Activated T-cell treated with anti-CD3 and anti-CD28 coated beads, Interleukin-2, amount 50 U/mL, for 72 hours (primary cell): ENCODE measurements around the gene TELO2. TPM values are rescaled to one million over a fixed set of nuclear protein-coding genes. Genes with fewer than 3 reads are reported as not detected.

Experiments used
- ATAC-seq, 2 donors: fragments of 150-1000 bp; cut with Tn5 transposase; replicated peaks in 1 of 2; 2 replicates each; pipeline ENCODE4 v1.10.0; 2021; ENCODE audit warnings: moderate library complexity in 2 of 2, mild to moderate bottlenecking in 1 of 2
- DNase-seq, 2 donors: peaks; one replicate each; pipeline ENCODE4 v3.0.0; 2021 to 2022; ENCODE audit warnings: mixed read lengths in 1 of 2
- H3K27ac Mint-ChIP-seq: one replicate; pipeline ENCODE4 v1.8.0; 2022; ENCODE audit warnings: mild to moderate bottlenecking, moderate library complexity, mixed read lengths
- H3K27me3 Mint-ChIP-seq: one replicate; pipeline ENCODE4 v1.8.0; 2022; ENCODE audit warnings: low read depth, mixed read lengths
- H3K36me3 Mint-ChIP-seq, 2 donors: one replicate each; pipeline ENCODE4 v1.8.0; 2022; ENCODE audit warnings: mixed read lengths in 2 of 2, mild to moderate bottlenecking in 1 of 2; ENCODE audit not compliant: insufficient read depth in 2 of 2
- H3K4me1 Mint-ChIP-seq: one replicate; pipeline ENCODE4 v1.8.0; 2022; ENCODE audit warnings: low read depth, mixed read lengths
- H3K4me3 Mint-ChIP-seq, 2 donors: one replicate each; pipeline ENCODE4 v1.8.0; 2022; ENCODE audit warnings: mild to moderate bottlenecking in 2 of 2, mixed read lengths in 2 of 2, moderate library complexity in 2 of 2
- H3K9me3 Mint-ChIP-seq, 2 donors: one replicate each; pipeline ENCODE4 v1.8.0; 2022; ENCODE audit warnings: mixed read lengths in 2 of 2
- total RNA-seq, 2 donors: library from RNA; stranded (reverse); gene quantifications; one replicate each; pipeline ENCODE4 v1.2.3, GENCODE V29; 2022

TELO2 gene
- total RNA-seq, 2 donors from 2014 or later = 28.6 to 34.7 TPM

DNA sequence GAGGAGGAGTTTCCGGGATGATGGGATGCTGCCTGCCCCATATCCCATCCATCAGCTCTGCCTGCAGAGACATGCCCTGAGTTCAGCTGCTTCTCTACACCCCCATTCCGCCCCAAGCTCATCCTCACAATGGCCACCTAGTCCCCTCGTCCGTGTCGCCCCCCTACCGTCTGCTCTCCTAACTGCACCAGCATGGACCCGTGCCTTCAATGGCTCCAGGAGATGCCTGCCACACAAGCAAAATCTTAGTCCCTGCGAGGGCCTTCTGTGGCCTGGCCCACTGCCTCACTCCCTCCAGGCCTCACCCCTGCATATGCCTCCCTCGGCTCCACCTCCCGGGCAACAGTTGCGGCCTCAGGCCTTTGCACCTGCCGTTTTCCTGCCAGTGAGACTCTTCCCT lies 1.8 kb upstream of the TELO2 start:
- no peak for ATAC-seq
- DNase-seq = no peak
- peaks cover 20% of the 10 kb centered on the region for H3K4me1 Mint-ChIP-seq
- H3K27me3 Mint-ChIP-seq = no peaks in the 10 kb centered on the region
- no peaks in the 10 kb centered on the region for H3K9me3 Mint-ChIP-seq
- H3K4me3 Mint-ChIP-seq = no peak overlapping the region
- H3K36me3 Mint-ChIP-seq = peaks cover 0 to 2% of the 10 kb centered on the region in 2 donors
- H3K27ac Mint-ChIP-seq = no peak overlapping the region

DNA sequence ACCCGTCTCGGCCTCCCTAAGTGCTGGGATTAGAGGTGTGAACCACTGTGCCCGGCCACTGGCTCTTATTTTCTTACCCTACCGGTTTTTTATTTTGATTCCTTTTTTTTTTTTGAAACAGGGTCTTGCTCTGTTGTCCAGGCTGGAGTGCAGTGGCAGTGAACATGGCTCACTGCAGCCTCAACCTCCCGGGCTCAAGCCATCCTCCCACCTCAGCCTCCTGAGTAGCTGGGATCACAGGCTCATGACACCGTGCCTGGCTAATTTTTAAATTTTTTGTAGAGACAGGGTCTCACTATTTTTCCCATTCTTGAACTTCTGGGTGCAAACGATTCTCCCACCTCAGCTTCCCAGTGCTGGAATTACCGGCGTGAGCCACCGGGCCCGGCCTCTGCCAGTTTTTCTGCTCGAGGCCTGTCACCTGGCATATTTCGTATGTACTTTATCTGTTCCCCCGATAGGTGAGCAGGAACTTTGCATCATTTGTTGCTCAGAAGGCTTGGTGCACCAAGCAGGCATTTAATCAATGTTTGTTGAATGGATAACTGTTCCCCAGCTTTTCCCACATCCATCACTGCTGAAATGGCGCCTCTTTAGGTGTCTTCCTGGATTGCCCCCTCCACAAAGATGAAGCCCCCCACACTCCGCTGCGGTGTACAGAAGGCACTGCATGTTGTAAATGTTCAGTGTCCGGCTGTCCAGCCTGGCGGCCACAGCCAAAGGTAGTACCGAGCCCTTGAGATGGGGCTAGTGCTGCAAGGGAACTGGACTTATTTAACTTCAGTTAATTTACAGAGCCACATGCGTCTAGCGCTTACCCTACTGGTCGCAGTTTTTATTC lies 858 bp upstream of the TELO2 start:
- ATAC-seq = no peak

GRCh38 chr16:1493746-1494094 lies 560 bp downstream of the TELO2 start:
- Mint-ChIP-seq H3K36me3 (peaks cover 0 to 2% of the 10 kb centered on the region in 2 donors), H3K4me3 (peak overlapping the region; percentile 95 to 99), H3K4me1 (peaks cover 20% of the 10 kb centered on the region), H3K9me3 (no peaks in the 10 kb centered on the region), H3K27me3 (no peaks in the 10 kb centered on the region), H3K27ac (peak overlapping the region; percentile 65)
- DNase-seq (no peak), ATAC-seq (peak; percentile 33 to 38)

More for the DNA sequence above, 858 bp upstream of the TELO2 start:
- Mint-ChIP-seq H3K4me3 (peak overlapping the region; percentile 95 to 99), H3K4me1 (peaks cover 20% of the 10 kb centered on the region), H3K27ac (peak overlapping the region; percentile 97), H3K27me3 (no peaks in the 10 kb centered on the region), H3K9me3 (no peaks in the 10 kb centered on the region), H3K36me3 (peaks cover 0 to 2% of the 10 kb centered on the region in 2 donors)
- no peak for DNase-seq

GRCh38 chr16:1494129-1494640 lies 1.0 kb downstream of the TELO2 start:
- peaks cover 0 to 2% of the 10 kb centered on the region in 2 donors for H3K36me3 Mint-ChIP-seq
- H3K9me3 Mint-ChIP-seq = no peaks in the 10 kb centered on the region
- H3K27me3 Mint-ChIP-seq = no peaks in the 10 kb centered on the region
- peak overlapping the region; percentile 95 to 99 for H3K4me3 Mint-ChIP-seq
- peaks cover 20% of the 10 kb centered on the region for H3K4me1 Mint-ChIP-seq
- H3K27ac Mint-ChIP-seq = peak overlapping the region; percentile 33
- ATAC-seq = no peak
- no peak for DNase-seq

DNA sequence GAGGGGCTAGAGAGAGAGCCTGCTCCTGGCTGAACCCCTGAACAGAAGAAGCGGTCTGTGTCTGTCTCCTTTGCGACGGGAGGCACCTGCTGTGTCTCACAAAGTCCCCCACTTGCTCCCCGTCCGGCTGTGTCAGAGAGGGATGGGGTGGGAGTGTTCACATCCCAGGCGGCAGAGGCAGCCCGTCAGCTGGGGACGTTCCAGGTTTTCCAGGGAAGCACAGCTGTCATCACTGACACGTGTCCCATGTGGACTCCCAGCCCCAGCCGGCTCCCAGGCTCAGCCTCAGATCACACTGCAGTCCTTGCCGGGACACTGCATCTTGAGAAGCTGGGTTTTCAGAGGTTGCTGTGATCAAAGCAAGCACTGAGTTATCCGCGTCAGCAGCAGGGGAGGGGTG lies 1.6 kb downstream of the TELO2 start:
- Mint-ChIP-seq H3K9me3 (no peaks in the 10 kb centered on the region), H3K27me3 (no peaks in the 10 kb centered on the region), H3K36me3 (peaks cover 0 to 2% of the 10 kb centered on the region in 2 donors), H3K4me3 (peak overlapping the region; percentile 95 to 99), H3K4me1 (peaks cover 20% of the 10 kb centered on the region), H3K27ac (no peak overlapping the region)
- DNase-seq (no peak), ATAC-seq (no peak)

DNA sequence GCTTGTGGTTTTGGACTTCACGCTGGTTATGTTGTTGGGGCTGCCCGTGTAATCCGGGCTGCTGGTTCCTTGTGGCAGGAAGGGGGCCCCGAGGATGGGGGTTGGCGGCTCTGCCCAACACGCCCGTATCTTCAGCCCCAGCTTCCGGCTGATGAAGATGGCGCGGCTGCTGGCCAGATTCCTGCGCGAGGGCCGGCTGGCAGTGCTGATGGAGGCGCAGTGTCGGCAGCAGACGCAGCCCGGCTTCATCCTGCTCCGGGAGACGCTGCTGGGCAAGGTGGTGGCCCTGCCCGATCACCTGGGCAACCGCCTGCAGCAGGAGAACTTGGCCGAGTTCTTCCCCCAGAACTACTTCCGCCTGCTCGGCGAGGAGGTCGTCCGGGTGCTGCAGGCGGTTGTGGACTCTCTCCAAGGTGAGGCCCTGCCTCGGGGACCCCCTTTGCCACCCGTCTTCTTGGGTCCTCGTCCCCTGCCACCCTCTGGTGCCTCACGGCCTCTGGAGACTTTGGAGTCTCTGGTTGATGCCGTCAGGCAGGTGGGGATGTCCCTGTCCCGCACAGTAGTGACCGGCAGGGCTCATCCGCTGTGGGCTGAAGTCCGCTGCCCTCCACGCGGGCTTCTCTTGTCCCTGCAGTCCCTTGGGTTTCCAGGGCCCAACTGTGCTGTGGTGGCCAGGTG lies 2.2 kb downstream of the TELO2 start:
- H3K9me3 Mint-ChIP-seq = no peaks in the 10 kb centered on the region

DNA sequence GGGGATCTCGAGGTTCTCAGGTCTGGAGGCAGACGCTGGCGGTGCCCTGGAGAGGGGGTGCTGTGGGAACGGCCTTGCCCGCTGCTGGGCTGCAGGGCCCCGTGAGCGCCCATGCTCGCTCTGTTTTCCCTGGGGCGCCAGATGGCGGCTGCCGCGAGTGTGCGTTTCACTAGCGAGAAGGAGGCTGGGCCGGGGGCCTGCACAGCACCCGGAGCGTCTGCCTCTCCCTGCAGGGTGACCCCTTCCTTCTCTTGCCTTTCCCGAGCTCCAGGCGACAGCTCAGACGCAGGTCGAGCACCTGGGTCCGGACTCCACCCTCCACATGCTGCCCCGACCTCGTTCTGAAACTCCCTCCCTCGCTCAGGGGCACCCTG lies 2.7 kb downstream of the TELO2 start:
- H3K27me3 Mint-ChIP-seq = no peaks in the 10 kb centered on the region
- H3K4me3 Mint-ChIP-seq = no peak overlapping the region
- ATAC-seq (no peak), DNase-seq (no peak)
- no peaks in the 10 kb centered on the region for H3K9me3 Mint-ChIP-seq
- no peak overlapping the region for H3K27ac Mint-ChIP-seq
- H3K4me1 Mint-ChIP-seq = peaks cover 20% of the 10 kb centered on the region
- peaks cover 0 to 2% of the 10 kb centered on the region in 2 donors for H3K36me3 Mint-ChIP-seq

More for the DNA sequence above, 2.2 kb downstream of the TELO2 start:
- H3K36me3 Mint-ChIP-seq = peaks cover 0 to 2% of the 10 kb centered on the region in 2 donors
- H3K27me3 Mint-ChIP-seq = no peaks in the 10 kb centered on the region
- DNase-seq (no peak), ATAC-seq (no peak)
- H3K27ac Mint-ChIP-seq = no peak overlapping the region
- peak overlapping the region in 1 of 2 donors; percentile 34 for H3K4me3 Mint-ChIP-seq
- H3K4me1 Mint-ChIP-seq = peaks cover 20% of the 10 kb centered on the region

DNA sequence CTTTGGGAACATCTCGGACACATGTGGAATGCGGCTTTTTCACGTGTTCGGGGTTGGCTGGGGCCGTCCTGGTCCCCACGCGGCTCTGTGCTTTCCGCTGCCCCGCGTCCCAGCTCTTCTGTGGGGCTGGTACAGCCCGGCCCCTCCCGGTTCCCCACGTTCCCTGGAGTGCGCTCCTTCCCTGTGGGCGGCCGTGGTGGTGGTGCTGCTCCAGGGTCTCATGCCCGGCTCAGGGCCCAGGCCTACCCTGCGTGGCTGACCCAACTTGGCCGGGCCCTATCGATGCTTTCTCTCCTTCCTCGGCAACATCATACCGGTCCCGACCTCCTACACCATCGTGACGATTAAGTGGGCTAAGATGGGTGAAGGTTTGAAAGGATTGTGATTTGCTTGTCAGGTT lies 3.3 kb downstream of the TELO2 start:
- H3K27me3 Mint-ChIP-seq = no peaks in the 10 kb centered on the region
- no peak for DNase-seq
- H3K27ac Mint-ChIP-seq = no peak overlapping the region
- peaks cover 20% of the 10 kb centered on the region for H3K4me1 Mint-ChIP-seq
- no peak overlapping the region for H3K4me3 Mint-ChIP-seq
- no peaks in the 10 kb centered on the region for H3K9me3 Mint-ChIP-seq
- peaks cover 0 to 2% of the 10 kb centered on the region in 2 donors for H3K36me3 Mint-ChIP-seq
- no peak for ATAC-seq

DNA sequence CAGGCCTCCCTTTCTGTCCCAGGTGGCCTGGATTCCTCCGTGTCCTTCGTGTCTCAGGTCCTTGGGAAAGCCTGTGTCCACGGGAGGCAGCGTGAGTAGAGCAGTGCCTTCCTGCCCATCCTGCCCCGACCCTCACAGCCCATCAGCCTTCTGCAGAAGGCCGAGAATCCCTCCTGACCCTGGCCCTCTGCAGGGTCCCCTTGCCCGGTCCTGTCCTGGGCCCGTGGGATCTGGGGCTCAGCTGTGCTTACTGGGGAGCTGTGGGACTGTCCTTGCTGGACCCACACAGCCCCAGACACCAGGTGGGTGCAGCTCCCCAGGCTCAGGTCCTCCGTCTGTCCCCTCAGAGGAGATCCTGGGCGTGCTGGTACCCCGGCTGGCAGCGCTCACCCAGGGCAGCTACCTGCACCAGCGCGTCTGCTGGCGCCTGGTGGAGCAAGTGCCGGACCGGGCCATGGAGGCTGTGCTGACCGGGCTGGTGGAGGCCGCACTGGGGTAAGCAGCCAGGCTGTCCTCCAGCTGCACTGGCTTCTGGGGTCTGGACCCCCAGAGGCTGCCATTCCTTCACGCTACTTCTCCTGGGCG lies 3.9 kb downstream of the TELO2 start:
- no peaks in the 10 kb centered on the region for H3K27me3 Mint-ChIP-seq
- ATAC-seq = no peak
- H3K27ac Mint-ChIP-seq = no peak overlapping the region
- H3K9me3 Mint-ChIP-seq = no peaks in the 10 kb centered on the region
- no peak for DNase-seq
- H3K4me1 Mint-ChIP-seq = peaks cover 19% of the 10 kb centered on the region
- H3K36me3 Mint-ChIP-seq = peaks cover 2 to 4% of the 10 kb centered on the region in 2 donors
- H3K4me3 Mint-ChIP-seq = peak overlapping the region in 1 of 2 donors; percentile 24

DNA sequence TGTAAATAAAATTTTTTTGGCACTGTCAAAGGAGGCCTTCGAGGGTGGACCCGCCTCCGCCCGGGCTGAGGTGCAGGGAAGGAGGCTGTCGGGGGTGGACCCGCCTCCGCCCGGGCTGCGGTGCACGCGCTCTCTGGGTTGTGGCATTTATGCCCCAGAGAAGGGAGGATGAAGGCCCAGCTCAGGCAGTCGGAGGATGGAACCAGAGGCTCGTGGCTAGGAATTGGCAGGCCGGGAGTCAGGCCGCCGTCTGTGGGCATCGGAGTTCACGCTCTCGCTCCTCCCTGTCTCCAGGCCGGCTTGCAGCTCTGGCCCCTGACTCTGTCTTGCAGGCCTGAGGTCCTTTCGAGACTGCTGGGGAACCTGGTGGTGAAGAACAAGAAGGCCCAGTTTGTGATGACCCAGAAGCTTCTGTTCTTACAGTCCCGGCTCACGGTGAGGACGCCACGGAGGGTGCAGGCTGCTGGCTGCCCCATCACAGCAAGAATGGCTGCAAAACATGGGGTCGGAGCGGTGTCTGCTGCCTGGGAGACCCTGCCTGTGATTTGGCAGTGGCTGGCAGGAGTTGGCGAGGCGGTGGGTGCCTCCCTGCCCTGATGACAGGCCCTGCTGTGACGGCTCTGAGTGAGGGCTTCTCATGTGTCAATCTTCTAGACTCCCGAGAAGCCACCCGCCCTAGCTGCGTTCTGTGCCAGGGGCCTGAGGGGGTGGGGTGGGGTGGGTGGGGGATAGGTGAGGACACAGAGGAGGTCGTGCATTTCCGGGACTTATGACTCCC lies 5.9 kb downstream of the TELO2 start:
- DNase-seq (no peak), ATAC-seq (no peak)
- no peaks in the 10 kb centered on the region for H3K27me3 Mint-ChIP-seq
- H3K9me3 Mint-ChIP-seq = no peaks in the 10 kb centered on the region
- H3K36me3 Mint-ChIP-seq = peaks cover 2% of the 10 kb centered on the region in 2 donors
- H3K4me1 Mint-ChIP-seq = peaks cover 9% of the 10 kb centered on the region
- H3K4me3 Mint-ChIP-seq = no peak overlapping the region
- H3K27ac Mint-ChIP-seq = no peak overlapping the region

DNA sequence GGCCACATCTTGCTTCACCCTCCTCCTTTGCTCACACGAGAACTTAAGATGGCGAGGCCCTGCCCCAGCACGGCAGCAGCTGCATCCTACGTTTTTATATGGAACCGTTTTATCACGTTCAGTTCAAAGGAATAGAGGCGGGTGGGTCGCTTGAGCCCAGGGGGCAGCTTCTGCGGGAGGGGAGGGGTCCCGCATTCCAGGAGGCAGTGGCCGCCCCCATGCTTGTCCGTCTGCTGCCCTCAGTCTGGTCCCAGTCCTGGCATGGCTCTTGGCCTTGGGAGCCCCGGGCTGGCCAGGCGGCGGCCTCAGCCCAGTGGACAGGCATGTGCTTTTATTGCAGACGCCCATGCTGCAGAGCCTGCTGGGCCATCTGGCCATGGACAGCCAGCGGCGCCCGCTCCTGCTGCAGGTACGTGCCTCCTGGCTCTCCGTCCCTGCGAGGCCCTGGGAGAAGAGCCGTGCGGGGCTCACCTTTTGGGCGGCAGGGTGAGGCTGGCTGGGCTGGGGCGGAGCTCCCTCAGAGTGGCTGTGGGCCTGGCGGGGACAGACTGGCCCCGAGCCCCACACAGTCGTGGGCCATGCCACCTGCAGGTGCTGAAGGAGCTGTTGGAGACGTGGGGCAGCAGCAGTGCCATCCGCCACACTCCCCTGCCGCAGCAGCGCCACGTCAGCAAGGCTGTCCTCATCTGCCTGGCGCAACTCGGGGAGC lies 6.8 kb downstream of the TELO2 start:
- ATAC-seq = no peak
- H3K27ac Mint-ChIP-seq = no peak overlapping the region
- no peak overlapping the region for H3K4me3 Mint-ChIP-seq
- H3K4me1 Mint-ChIP-seq = peaks cover 4% of the 10 kb centered on the region
- H3K9me3 Mint-ChIP-seq = no peaks in the 10 kb centered on the region
- peaks cover 2% of the 10 kb centered on the region in 2 donors for H3K36me3 Mint-ChIP-seq
- DNase-seq = no peak
- H3K27me3 Mint-ChIP-seq = no peaks in the 10 kb centered on the region

DNA sequence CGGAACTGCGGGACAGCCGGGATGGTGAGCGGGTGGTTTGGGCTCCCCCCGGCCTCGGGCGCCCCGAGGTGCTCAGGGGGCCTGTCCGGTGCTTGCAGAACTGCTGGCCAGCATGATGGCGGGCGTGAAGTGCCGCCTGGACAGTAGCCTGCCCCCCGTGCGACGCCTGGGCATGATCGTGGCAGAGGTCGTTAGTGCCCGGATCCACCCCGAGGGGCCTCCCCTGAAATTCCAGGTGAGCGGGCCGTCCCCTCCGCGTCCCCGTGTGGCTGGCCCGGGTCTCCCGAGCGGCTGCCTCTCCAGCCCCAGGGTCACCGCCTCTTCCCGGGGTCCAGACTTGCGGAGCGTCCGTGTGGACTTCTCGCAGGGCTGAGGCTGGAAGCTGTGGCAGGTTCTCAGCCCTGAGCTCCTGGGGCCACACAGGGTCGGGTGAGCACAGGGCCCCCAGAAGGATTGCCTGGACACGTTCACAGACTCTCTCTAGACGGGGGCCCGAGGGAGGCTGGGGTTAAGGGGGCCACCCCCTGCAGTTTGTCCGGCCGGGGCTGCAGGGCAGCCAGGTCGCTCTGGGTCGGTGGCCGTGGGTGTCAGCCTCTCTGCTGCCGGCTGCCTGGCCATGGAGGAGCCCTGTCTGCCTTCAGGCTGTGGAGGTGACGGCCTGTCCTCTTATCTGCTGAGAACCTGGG lies 7.4 kb downstream of the TELO2 start:
- Mint-ChIP-seq H3K27ac (no peak overlapping the region), H3K27me3 (no peaks in the 10 kb centered on the region), H3K4me1 (no peaks in the 10 kb centered on the region), H3K36me3 (peaks cover 2% of the 10 kb centered on the region in 2 donors), H3K9me3 (no peaks in the 10 kb centered on the region), H3K4me3 (no peak overlapping the region)
- ATAC-seq (no peak), DNase-seq (no peak)
